HEK293T (cell line): Measurements from ENCODE around the gene NDUFAF5.

ENCODE experiments used
- CTCF ChIA-PET: fragments of 350-600 bp; formaldehyde crosslinking; extraction: SDS; loops from one replicate; lab custom pipeline; 2021; ENCODE audit warnings: antibody characterized with exemption, inconsistent platforms; lab: Yijun Ruan, JAX
- POLR2A ChIA-PET: fragments of 350-600 bp; formaldehyde crosslinking; extraction: SDS; loops from one replicate; lab custom pipeline; 2020; ENCODE audit warnings: antibody characterized with exemption, inconsistent platforms; lab: Yijun Ruan, JAX
- DNase-seq: peaks from one replicate; pipeline ENCODE4 v3.0.0; 2012; ENCODE audit warnings: mixed read lengths; ENCODE audit errors: extremely low spot score
- ARNT ChIP-seq: fragments of 450-650 bp; IDR thresholded peaks from 2 replicates; pipeline ENCODE4 v1.6.1; 2017; ENCODE audit warnings: mild to moderate bottlenecking
- BHLHE40 ChIP-seq: fragments of 450-650 bp; IDR thresholded peaks from 2 replicates; pipeline ENCODE4 v1.6.1; 2016; ENCODE audit warnings: mild to moderate bottlenecking, moderate library complexity, borderline replicate concordance
- CTBP1 ChIP-seq: fragments of 450-650 bp; IDR thresholded peaks from 2 replicates; pipeline ENCODE4 v1.6.1; 2016; ENCODE audit warnings: borderline replicate concordance
- ELF4 ChIP-seq: fragments of 450-650 bp; IDR thresholded peaks from 2 replicates; pipeline ENCODE4 v1.6.1; 2017; ENCODE audit warnings: antibody characterized with exemption
- FOXA1 ChIP-seq: fragments of 450-650 bp; IDR thresholded peaks from 2 replicates; pipeline ENCODE4 v1.6.1; 2016; ENCODE audit warnings: mild to moderate bottlenecking
- FOXK2 ChIP-seq: fragments of 450-650 bp; IDR thresholded peaks from 2 replicates; pipeline ENCODE4 v1.6.1; 2016; ENCODE audit warnings: mild to moderate bottlenecking
- FOXM1 ChIP-seq: fragments of 450-650 bp; IDR thresholded peaks from 2 replicates; pipeline ENCODE4 v1.6.1; 2017; ENCODE audit warnings: mild to moderate bottlenecking, borderline replicate concordance
- HDGF ChIP-seq: fragments of 450-650 bp; IDR thresholded peaks from 2 replicates; pipeline ENCODE4 v1.6.1; 2017; ENCODE audit warnings: antibody characterized with exemption, borderline replicate concordance
- L3MBTL2 ChIP-seq: fragments of 450-650 bp; conservative IDR thresholded peaks from 2 replicates; pipeline ENCODE4 v1.6.1; 2016; ENCODE audit warnings: mild to moderate bottlenecking
- LEF1 ChIP-seq: fragments of 450-650 bp; IDR thresholded peaks from 2 replicates; pipeline ENCODE4 v1.6.1; 2017; ENCODE audit warnings: mild to moderate bottlenecking, borderline replicate concordance
- NFRKB ChIP-seq: fragments of 450-650 bp; IDR thresholded peaks from 2 replicates; pipeline ENCODE4 v1.6.1; 2016; ENCODE audit warnings: mild to moderate bottlenecking, moderate library complexity
- SP1 ChIP-seq: fragments of 450-650 bp; IDR thresholded peaks from 2 replicates; pipeline ENCODE4 v1.6.1; 2017
- SUZ12 ChIP-seq: fragments of 450-650 bp; IDR thresholded peaks from 2 replicates; pipeline ENCODE4 v1.6.1; 2016; ENCODE audit warnings: mild to moderate bottlenecking
- TARDBP ChIP-seq: fragments of 450-650 bp; IDR thresholded peaks from 2 replicates; pipeline ENCODE4 v1.6.1; 2016
- ZNF384 ChIP-seq: fragments of 450-650 bp; IDR thresholded peaks from 2 replicates; pipeline ENCODE4 v1.6.1; 2016
- TF ChIP-seq, protein P1 (sequence below): fragments of 450-650 bp; IDR thresholded peaks from 2 replicates; pipeline ENCODE4 v1.6.1; 2016

The NDUFAF5 gene

DNA sequence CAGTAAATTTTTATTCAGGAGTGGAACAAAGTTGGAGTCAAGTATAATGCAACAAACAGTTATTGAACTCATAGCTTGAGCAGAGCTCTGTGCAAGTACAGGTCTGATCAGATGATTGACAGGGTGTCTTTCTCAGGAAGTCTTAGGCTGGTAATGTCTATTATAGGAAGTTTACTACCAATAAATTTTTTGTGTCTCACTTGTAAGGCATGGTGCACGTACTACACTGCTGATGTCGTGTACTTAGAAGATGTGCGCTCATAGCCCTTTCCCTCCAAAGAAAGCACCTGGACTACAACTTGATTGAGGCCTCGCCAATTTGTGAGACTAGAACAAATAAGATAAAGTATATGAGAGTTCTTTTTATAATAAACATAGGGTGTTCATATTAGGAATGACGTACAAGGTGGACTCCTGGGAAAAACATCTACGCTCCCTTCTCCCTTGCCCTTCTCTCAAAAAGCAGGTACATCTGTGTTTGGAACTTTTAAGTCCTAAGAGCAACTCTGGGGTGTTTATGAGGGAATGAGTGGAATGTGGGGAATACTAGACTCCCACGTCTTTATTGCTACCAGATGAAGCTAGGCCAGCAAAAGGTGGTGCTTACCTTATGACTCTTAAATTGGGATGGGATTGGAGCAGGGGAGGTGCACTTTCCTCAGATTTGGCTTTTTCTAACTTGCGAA is 1.5 kb downstream of the NDUFAF5 start:
- POLR2A ChIA-PET: no interaction called here

DNA sequence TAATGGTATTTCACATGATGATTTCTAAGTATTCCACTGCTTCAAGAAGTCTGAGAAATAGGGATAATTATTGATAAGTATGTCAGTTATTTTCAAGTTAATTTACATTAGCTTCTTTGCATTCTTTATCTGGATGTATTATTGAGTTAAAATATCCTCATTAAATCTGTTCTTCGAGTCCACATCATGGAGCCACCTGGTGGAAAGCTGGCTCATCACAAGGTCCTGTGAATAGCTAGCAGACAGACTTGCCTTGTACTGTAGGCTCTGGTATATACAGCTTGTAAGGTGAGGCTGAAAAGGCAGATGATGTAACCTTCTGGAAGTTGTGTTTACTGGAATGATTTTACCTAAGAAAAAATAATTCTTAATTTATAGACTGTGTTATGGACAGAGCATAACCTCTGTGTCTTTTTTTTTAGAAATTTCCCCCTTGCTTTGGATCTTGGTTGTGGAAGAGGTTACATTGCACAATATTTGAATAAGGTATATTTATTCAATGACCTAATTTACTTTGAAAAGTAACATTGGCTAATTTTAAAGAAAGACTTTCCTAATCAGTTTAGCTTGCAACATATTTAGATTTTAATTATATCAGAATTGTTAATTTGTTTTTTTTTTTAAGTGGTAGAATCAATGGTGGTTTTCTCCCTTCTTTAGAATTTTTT is 3.5 kb downstream of the NDUFAF5 start:
- CTCF ChIA-PET: interaction anchor here (0.7 kb wide), 1 partner anchor 11 kb away, joined by 3 read pairs; no protein-coding TSS in a partner anchor
- peak; percentile 54 for DNase-seq
- TF ChIP-seq ZNF384 (no peak), SUZ12 (no peak), BHLHE40 (no peak), HDGF (no peak)
- POLR2A ChIA-PET: no interaction called here

More for the DNA sequence above, 1.5 kb downstream of the NDUFAF5 start:
- CTCF ChIA-PET: no interaction called here
- TF ChIP-seq, protein P1, sequence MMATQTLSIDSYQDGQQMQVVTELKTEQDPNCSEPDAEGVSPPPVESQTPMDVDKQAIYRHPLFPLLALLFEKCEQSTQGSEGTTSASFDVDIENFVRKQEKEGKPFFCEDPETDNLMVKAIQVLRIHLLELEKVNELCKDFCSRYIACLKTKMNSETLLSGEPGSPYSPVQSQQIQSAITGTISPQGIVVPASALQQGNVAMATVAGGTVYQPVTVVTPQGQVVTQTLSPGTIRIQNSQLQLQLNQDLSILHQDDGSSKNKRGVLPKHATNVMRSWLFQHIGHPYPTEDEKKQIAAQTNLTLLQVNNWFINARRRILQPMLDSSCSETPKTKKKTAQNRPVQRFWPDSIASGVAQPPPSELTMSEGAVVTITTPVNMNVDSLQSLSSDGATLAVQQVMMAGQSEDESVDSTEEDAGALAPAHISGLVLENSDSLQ: peak; percentile 88
- TF ChIP-seq SP1: no peak
- no peak for DNase-seq

GRCh38 chr20:13790708-13791107 is 5.9 kb downstream of the NDUFAF5 start:
- ChIA-PET POLR2A (no interaction called here), CTCF (no interaction called here)
- TF ChIP-seq, protein P1: no peak
- TF ChIP-seq LEF1 (no peak), CTBP1 (no peak), HDGF (no peak), FOXK2 (no peak), FOXA1 (no peak), FOXM1 (no peak), ARNT (no peak), BHLHE40 (no peak), TARDBP (no peak), ZNF384 (no peak), L3MBTL2 (no peak), NFRKB (no peak), SUZ12 (no peak)
- no peak for DNase-seq

- DNase-seq: no peak
- no peak for TF ChIP-seq LEF1
- no peak for TF ChIP-seq NFRKB
- no peak for TF ChIP-seq FOXM1
- no peak for TF ChIP-seq HDGF
- no peak for TF ChIP-seq FOXA1
- TF ChIP-seq CTBP1: no peak
- TF ChIP-seq FOXK2: no peak
- TF ChIP-seq ARNT: no peak
- no peak for TF ChIP-seq BHLHE40
- TF ChIP-seq SP1: no peak
- TF ChIP-seq SUZ12: no peak
- TF ChIP-seq ELF4: no peak
- POLR2A ChIA-PET: no interaction called here
- CTCF ChIA-PET: no interaction called here
Measured at GRCh38 chr20:13791540-13792459, 7.0 kb downstream of the NDUFAF5 start.

GRCh38 chr20:13793001-13793400 is 8.2 kb downstream of the NDUFAF5 start:
- CTCF ChIA-PET: no interaction called here
- POLR2A ChIA-PET: interaction anchor here (0.9 kb wide), 1 partner anchor 9 kb away, joined by 4 read pairs; the partner anchor contains the start of genes ESF1 and NDUFAF5
- TF ChIP-seq ARNT: no peak
- TF ChIP-seq NFRKB: no peak
- TF ChIP-seq FOXK2: no peak
- TF ChIP-seq, protein P1: no peak
- TF ChIP-seq ELF4: no peak
- no peak for TF ChIP-seq SP1
- no peak for TF ChIP-seq L3MBTL2
- no peak for TF ChIP-seq FOXA1
- no peak for TF ChIP-seq TARDBP
- TF ChIP-seq LEF1: no peak
- DNase-seq: no peak

GRCh38 chr20:13794667-13795066 is 9.8 kb downstream of the NDUFAF5 start:
- CTCF ChIA-PET: no interaction called here
- TF ChIP-seq ZNF384 (no peak), ELF4 (no peak), L3MBTL2 (no peak), TARDBP (no peak), NFRKB (no peak), FOXM1 (no peak), SUZ12 (no peak), BHLHE40 (no peak), SP1 (no peak), CTBP1 (no peak), FOXA1 (no peak), ARNT (no peak), FOXK2 (no peak), HDGF (no peak), LEF1 (no peak)
- TF ChIP-seq, protein P1: no peak
- POLR2A ChIA-PET: no interaction called here
- no peak for DNase-seq
